GM23248 (cell line): ENCODE measurements around the gene ADSS1.

Experiments used
- EZH2 ChIP-seq: fragments of 200-600 bp; sonication (generic); IDR thresholded peaks from 2 replicates; pipeline ENCODE4 v1.6.1; 2018; ENCODE audit warnings: antibody characterized with exemption, mild to moderate bottlenecking; ENCODE audit not compliant: insufficient read depth, poor library complexity, severe bottlenecking
- EZH2phosphoT487 ChIP-seq: fragments of 200-600 bp; sonication (generic); IDR thresholded peaks from 2 replicates; pipeline ENCODE4 v1.6.1; 2018; ENCODE audit warnings: antibody characterized with exemption, moderate library complexity, mild to moderate bottlenecking, low read depth; ENCODE audit not compliant: insufficient read depth

DNA sequence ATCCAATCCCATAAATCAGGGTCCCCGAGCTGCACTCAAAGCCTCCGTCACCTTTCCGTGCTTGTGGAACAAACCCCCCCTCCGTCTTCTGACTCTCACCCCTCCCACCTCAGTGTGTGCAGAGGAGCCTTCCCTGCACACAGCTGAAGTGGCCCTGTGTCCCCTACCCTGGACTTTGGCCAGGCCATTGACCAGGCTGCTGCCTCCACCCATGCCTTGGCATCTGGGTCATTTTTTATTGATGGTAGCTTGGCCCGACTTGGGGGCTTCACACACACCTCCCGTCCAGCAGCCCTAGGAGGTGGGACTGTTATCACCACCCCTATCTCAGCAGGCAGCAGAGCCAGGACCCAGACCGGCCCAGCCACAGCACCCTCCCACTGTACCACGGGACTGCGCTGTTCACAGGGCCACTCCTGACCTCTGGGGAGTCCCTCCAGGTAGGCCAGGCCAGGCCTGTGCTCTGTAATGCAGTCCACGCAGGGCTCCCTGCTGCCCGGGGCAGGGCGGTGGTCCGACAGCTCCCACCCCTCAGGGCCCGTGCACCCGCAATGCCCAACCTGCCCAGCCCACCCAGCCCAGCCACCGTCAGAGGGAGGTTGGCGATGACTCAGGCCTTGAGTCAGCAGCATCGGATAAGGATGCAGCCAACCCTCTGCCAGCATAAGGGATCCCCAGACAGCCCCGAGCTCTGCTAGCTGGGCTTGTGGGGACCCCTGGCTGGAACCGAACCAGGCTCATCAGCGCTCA lies 43.8 kb upstream of the ADSS1 start:
- TF ChIP-seq EZH2 (no peak), EZH2phosphoT487 (no peak)
